ENCODE results near the gene MRPL52.

Gene MRPL52

GRCh38 chr14:22883173-22883976 is 53.7 kb downstream of the MRPL52 start, which contains the start of gene REM2:
Gene REM2, plus strand, starts transcription at chr14:22883222. Its CDS starts 66 bp downstream, at chr14:22883288.
- no peak for DNase-seq (ENCODE audit: low read depth)

- DNase-seq (ENCODE audit: low read depth) = no peak
Observed at GRCh38 chr14:22884076-22884737, 54.5 kb downstream of the MRPL52 start.
